Body of pancreas (tissue), 4 donors: ENCODE measurements around the gene SMIM24. TPM values are rescaled to one million over a fixed set of nuclear protein-coding genes. Genes with fewer than 3 reads are reported as not detected.
"Not testable (repeated sequence)": the region's sequence is repeated elsewhere in the genome, so short reads cannot be mapped to it uniquely, and the experiment has no call there.

ENCODE experiments used
- ATAC-seq: fragments of 150-250 bp; one replicate; pipeline ENCODE4 v1.9.1; 2016
- DNase-seq, 4 donors: peaks; one replicate each; pipeline ENCODE4 v3.0.0-alpha.2; 2019
- H3K27ac ChIP-seq, 4 donors: fragments of 200-600 bp; sonication (generic); 1 replicate in 3 of 4; 2 replicates in 1 of 4; pipeline versions ENCODE4 v1.5.1 to v1.6.1; 2016 to 2019; ENCODE audit warnings: mild to moderate bottlenecking in 1 of 4, mixed read lengths in 1 of 4, moderate library complexity in 1 of 4
- H3K27me3 ChIP-seq, 2 donors: fragments of 200-600 bp; sonication (generic); one replicate each; pipeline ENCODE4 v1.6.0; 2016; ENCODE audit warnings: mild to moderate bottlenecking in 1 of 2
- H3K36me3 ChIP-seq, 2 donors: fragments of 200-600 bp; sonication (generic); replicated peaks in 1 of 2; 2 replicates each; pipeline ENCODE4 v1.5.1; 2016; ENCODE audit warnings: low read depth in 2 of 2; ENCODE audit not compliant: insufficient read depth in 1 of 2
- H3K4me1 ChIP-seq: fragments of 200-600 bp; sonication (generic); one replicate; pipeline ENCODE4 v1.6.0; 2016
- H3K4me3 ChIP-seq, 2 donors: fragments of 200-600 bp; sonication (generic); 1 replicate in 1 of 2; 2 replicates in 1 of 2; pipeline ENCODE4 v1.5.1; 2016 to 2019
- H3K9me3 ChIP-seq, 3 donors: fragments of 200-600 bp; sonication (generic); 1 replicate in 2 of 3; 2 replicates in 1 of 3; pipeline ENCODE4 v1.5.1; 2016
- POLR2A ChIP-seq, 3 donors: fragments of 450-650 bp; IDR thresholded peaks; one replicate each; pipeline ENCODE4 v1.6.1; 2016; ENCODE audit warnings: antibody characterized with exemption in 3 of 3, mild to moderate bottlenecking in 2 of 3
- WGBS, 2 donors: methylation state at CpG; one replicate each; pipeline ENCODE4 v1.1.5; 2017; 5-methylcytosine and 5-hydroxymethylcytosine counted together
- intact Hi-C: fragments of 100-400 bp; cut with DNase I; formaldehyde crosslinking; loops from one replicate; pipeline ENCODE4 v1.15.1; 2023
- total RNA-seq, 2 donors: library from RNA; depleted of rRNA; stranded (reverse); fragments of >200 nt; gene quantifications; one replicate each; pipeline ENCODE4 v1.1.0, GENCODE V29; 2016
- TF ChIP-seq, protein P1 (sequence below), 7 experiments: fragments of 450-650 bp in 4 of 7; fragments of 200-600 bp in 3 of 7; sonication (generic) in 3 of 7; IDR thresholded peaks; one replicate each; pipeline ENCODE4 v1.5.1; 2016 to 2019; ENCODE audit warnings: antibody characterized with exemption in 7 of 7

The SMIM24 gene
- total RNA-seq, 2 donors from 2014 or later, result 7.6 to 11.4 TPM

DNA sequence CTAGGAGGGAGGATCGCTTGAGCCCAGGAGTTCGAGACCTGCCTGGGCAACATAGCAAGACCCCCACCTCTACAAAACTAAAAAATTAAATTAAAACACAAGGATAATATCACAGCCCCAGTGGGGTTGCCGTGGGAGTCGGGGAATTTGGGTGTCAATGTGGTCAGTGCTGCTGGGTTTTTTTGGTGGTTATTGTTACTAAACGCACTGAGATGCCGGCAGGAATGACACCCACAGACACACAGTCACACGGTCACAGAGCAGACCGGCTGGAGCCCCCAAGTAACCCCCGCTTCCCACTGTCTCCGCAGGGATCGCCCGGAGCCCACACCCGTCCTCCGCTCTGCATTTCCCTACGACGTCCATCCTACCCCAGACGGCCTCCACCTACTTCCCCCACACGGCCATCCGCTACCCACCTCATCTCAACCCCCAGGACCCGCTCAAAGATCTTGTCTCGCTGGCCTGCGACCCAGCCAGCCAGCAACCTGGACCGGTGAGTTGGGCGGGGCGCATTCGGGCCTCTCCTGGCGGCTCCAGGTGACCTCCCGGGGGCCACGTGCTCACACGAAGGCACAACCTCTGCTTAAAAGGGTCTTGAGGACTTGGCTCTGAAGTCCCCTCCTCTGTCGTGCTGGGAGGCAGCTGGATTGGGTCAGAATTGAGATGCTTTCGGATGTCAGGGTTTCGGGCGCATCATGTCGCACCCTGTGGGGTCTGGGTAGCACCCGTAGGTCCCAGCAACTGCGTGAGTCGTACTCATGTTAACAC, 28.0 kb downstream of the SMIM24 start:
- H3K4me1 ChIP-seq, result no peaks in the 10 kb centered on the region
- no peaks in the 10 kb centered on the region for H3K9me3 ChIP-seq
- no peaks in the 10 kb centered on the region for H3K27me3 ChIP-seq
- TF ChIP-seq POLR2A (IDR thresholded peaks at IDR 0.05), result no peak
- TF ChIP-seq, protein P1, sequence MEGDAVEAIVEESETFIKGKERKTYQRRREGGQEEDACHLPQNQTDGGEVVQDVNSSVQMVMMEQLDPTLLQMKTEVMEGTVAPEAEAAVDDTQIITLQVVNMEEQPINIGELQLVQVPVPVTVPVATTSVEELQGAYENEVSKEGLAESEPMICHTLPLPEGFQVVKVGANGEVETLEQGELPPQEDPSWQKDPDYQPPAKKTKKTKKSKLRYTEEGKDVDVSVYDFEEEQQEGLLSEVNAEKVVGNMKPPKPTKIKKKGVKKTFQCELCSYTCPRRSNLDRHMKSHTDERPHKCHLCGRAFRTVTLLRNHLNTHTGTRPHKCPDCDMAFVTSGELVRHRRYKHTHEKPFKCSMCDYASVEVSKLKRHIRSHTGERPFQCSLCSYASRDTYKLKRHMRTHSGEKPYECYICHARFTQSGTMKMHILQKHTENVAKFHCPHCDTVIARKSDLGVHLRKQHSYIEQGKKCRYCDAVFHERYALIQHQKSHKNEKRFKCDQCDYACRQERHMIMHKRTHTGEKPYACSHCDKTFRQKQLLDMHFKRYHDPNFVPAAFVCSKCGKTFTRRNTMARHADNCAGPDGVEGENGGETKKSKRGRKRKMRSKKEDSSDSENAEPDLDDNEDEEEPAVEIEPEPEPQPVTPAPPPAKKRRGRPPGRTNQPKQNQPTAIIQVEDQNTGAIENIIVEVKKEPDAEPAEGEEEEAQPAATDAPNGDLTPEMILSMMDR (IDR thresholded peaks at IDR 0.05), result no peak
- no peak overlapping the region for H3K27ac ChIP-seq
- ATAC-seq (no peak), DNase-seq (no peak)
- H3K36me3 ChIP-seq, result peaks cover 26 to 36% of the 10 kb centered on the region in 2 donors
- H3K4me3 ChIP-seq, result no peak overlapping the region
- intact Hi-C loops, result no loop called here
- 91 to 92% methylated on average over 30 to 34 of the region's 38 CpGs for WGBS, 2 donors

DNA sequence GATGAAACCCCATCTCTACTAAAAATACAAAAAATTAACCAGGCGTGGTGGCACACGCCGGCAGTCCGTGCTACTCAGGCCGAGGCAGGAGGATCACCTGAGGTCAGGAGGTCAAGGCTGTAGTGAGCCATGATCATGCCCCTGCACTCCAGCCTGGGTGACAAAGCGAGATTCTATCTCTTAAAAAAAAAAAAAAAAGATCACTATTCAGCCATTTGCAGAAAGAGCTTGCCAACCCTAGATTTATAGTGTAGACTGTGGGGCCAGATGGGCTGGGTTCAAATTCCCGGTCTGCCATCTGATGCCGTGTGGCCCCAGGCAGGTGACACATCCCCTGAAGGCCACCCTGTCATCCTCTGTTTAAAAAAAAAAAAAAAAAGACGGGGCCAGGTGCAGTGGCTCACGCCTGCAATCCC, 28.9 kb downstream of the SMIM24 start:
- H3K27ac ChIP-seq, result peak overlapping the region; percentile 8 to 54 (median 40)
- 71 to 75% methylated on average over 10 of the region's 10 CpGs for WGBS, 2 donors
- H3K4me3 ChIP-seq, result no peak overlapping the region
- H3K4me1 ChIP-seq, result no peaks in the 10 kb centered on the region
- TF ChIP-seq, protein P1 (IDR thresholded peaks at IDR 0.05), result no peak
- no peak for TF ChIP-seq POLR2A (IDR thresholded peaks at IDR 0.05)
- ATAC-seq (no peak), DNase-seq (no peak)
- H3K36me3 ChIP-seq, result peaks cover 26 to 36% of the 10 kb centered on the region in 2 donors
- H3K27me3 ChIP-seq, result no peaks in the 10 kb centered on the region
- intact Hi-C loops, result no loop called here
- no peaks in the 10 kb centered on the region for H3K9me3 ChIP-seq

DNA sequence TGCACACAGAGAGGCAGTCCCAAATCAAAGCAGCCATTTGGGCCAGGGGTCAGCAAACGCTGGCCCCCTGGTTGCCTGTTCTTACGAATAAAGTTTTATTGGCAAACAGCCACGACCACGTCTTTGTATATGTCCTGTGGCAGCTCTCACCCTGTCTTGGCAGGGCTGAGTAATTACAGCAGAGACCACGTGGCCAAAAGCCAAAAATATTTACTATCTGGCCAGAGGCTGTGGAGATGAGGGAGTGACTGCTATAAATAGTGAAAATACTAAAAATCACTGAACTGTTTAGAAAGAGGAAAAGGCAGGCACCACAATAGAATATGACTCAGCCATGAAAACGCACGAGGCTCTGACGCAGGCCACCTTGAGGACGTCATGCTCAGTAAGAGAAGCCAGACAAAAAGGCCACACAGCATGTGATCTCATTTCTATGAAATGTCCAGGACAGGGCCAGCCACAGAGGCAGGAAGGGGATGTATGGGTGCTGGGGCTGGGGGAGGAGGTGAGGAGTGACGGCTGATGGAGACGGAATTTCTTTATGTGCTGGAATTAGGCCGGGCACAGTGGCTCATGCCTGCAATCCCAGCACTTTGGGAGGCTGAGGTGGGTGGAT, 29.4 kb downstream of the SMIM24 start:
- intact Hi-C loops, result no loop called here
- WGBS, 2 donors, result 54 to 72% methylated on average over 12 of the region's 12 CpGs
- Histone ChIP-seq H3K9me3 (no peaks in the 10 kb centered on the region), H3K4me3 (no peak overlapping the region), H3K4me1 (no peaks in the 10 kb centered on the region), H3K36me3 (peaks cover 26 to 33% of the 10 kb centered on the region in 2 donors), H3K27me3 (no peaks in the 10 kb centered on the region), H3K27ac (peak overlapping the region; percentile 8 to 54 (median 40))
- TF ChIP-seq, protein P1 (IDR thresholded peaks at IDR 0.05), result no peak
- TF ChIP-seq POLR2A (IDR thresholded peaks at IDR 0.05), result no peak
- ATAC-seq (peak; percentile 49), DNase-seq (peak in 2 of 4 donors; percentile 53 to 70)

DNA sequence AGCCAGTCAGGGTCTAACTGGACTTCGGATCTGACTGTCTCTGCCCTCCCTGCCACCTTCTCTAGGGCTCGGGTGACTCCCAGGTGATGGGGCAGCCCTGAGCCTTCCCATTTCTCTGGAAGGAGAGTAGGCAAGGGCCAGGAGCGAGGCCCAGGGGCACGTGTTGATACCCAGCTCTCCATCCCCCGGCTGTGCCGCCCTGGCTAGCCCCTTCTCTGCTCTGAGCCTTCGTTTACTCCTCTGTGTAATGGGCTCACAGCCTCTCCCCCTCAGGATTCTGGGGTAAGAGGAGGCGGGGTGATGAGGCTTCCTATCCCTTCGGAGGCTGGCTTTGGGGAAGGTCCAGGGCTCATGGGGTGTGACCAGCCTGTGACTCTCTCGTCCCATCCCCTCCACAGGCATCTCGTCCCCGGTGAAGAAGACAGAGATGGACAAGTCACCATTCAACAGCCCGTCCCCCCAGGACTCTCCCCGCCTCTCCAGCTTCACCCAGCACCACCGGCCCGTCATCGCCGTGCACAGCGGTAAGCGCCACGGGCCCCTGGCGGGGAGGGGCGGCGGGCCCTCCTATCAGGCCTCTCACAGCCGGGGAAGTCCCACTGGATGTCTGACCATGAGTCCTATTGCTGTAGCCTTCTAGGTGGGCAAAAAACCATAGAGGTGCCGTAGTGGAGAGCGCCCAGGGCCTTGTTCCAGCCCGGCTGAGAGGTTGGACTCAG, 31.6 kb downstream of the SMIM24 start:
- 92 to 93% methylated on average over 17 to 28 of the region's 28 CpGs for WGBS, 2 donors

DNA sequence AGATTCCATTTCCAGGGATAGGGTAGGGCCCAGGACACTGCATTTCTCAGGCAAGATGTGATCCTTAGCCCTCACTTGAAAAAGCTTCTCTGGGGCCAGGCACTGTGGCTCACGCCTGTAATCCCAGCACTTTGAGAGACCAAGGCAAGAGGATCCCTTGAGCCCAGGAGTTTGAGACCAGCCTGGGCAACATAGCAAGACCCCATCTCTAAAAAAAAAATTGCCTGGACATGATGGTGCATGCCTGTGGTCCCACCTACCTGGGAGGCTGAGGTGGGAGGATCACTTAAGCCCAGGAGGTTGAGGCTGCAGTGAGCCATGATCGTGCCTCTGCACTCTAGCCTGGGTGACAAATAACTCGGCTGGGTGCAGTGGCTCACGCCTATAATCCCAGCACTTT, 33.7 kb downstream of the SMIM24 start:
- 83% methylated on average over 4 of the region's 4 CpGs; no CpG with 5 or more reads in 1 of the 2 donors for WGBS, 2 donors
- peaks cover 9 to 17% of the 10 kb centered on the region in 2 donors for H3K36me3 ChIP-seq
- ATAC-seq, H3K27ac ChIP-seq, H3K4me3 ChIP-seq, DNase-seq, H3K27me3 ChIP-seq, intact Hi-C loops, H3K4me1 ChIP-seq, H3K9me3 ChIP-seq: not testable (repeated sequence)

More for the DNA sequence above, 31.6 kb downstream of the SMIM24 start:
- H3K4me1 ChIP-seq, result no peaks in the 10 kb centered on the region
- DNase-seq, result no peak
- no peak overlapping the region for H3K4me3 ChIP-seq
- ATAC-seq, result no peak
- H3K9me3 ChIP-seq, result no peaks in the 10 kb centered on the region
- H3K36me3 ChIP-seq, result peaks cover 22 to 29% of the 10 kb centered on the region in 2 donors
- no peak overlapping the region for H3K27ac ChIP-seq
- TF ChIP-seq POLR2A (IDR thresholded peaks at IDR 0.05), result no peak
- TF ChIP-seq, protein P1 (IDR thresholded peaks at IDR 0.05), result no peak
- intact Hi-C loops, result no loop called here
- no peaks in the 10 kb centered on the region for H3K27me3 ChIP-seq
